ENCODE measurements around the gene GPC5. TPM values are rescaled to one million over a fixed set of nuclear protein-coding genes. Genes with fewer than 3 reads are reported as not detected.

Gene GPC5
- total and polyA plus RNA-seq, 2 of the 8 experiments (the other 6 are each of a cell fraction or from before 2014, with no cell fraction given), result 0.20 to 0.39 TPM

DNA sequence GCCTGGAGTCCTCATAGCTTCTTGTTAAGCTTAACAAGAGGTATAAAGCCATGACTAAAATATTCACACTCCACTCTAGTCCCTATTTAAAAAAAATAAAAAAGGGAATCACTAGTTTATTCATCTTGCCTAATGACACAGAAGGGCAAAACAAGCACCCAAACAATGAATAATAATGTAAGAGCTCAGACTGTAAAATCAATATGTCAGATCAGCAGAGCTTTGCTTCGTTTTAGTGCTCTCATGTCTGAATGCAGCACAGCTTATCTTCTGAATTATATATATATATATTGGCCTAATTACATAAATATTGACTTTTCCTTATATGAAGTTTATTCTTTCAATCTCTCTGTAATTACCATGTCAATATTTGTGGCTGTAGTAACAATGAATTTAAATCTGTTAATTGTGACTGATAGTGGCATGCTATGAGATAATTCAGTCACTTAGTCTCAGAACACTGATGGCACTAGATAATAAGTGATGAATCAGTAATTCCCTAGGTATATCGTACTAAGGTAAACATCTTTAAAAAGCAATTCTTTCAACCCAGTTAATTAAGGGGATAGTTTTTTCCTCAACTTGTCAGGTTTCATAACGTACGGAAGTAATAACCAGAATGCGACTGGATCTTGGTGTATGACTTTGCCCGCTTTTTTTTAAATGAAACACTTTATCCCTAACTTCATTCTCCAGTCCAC, 1466.3 kb downstream of the GPC5 start:
- ChIA-PET POLR2A (ENCODE audit: partially characterized antibody) (no interaction called here), CTCF (ENCODE audit: partially characterized antibody) (interaction anchor here (1.2 kb wide), 1 partner anchor 11 kb away, joined by 4 read pairs; no protein-coding TSS in a partner anchor)
- no peak overlapping the region for H4K91ac ChIP-seq (replicated peaks; ENCODE audit: insufficient read length, low read length)
- H3K9me3 ChIP-seq (ENCODE audit: insufficient read depth in 2 of 2, low read depth in 1 of 2, low read length in 1 of 2), result no peaks in the 10 kb centered on the region
- H3K18ac ChIP-seq (ENCODE audit: extremely low read depth, low read length), result no peak overlapping the region
- TF ChIP-seq NANOG (IDR thresholded peaks at IDR 0.05; ENCODE audit: insufficient read depth, low read depth, low read length, poor library complexity, severe bottlenecking), result no peak
- no peak for TF ChIP-seq JUN (IDR thresholded peaks at IDR 0.05; ENCODE audit: low read depth, low read length)
- TF ChIP-seq SIRT6 (IDR thresholded peaks at IDR 0.05; ENCODE audit: low read length), result no peak
- TF ChIP-seq KDM4A (IDR thresholded peaks at IDR 0.05; ENCODE audit: low read depth, low read length, severe bottlenecking), result no peak
- no peak overlapping the region for H3K14ac ChIP-seq (ENCODE audit: insufficient read length)
- H3K79me2 ChIP-seq (ENCODE audit: control insufficient read depth in 1 of 2, insufficient read depth in 2 of 2, low read length in 2 of 2), result no peaks in the 10 kb centered on the region
- no peak overlapping the region for H4K8ac ChIP-seq (ENCODE audit: extremely low read depth, insufficient read depth, low read length)
- no peaks in the 10 kb centered on the region for H3K4me1 ChIP-seq (replicated peaks in 1 of 4; ENCODE audit: control insufficient read depth in 3 of 4, insufficient read depth in 4 of 4, low read length in 3 of 4)
- no peak overlapping the region for H2BK20ac ChIP-seq (ENCODE audit: low read length)
- H3K23ac ChIP-seq (ENCODE audit: insufficient read length), result no peak overlapping the region
- FAIRE-seq (no peak), DNase-seq (ENCODE audit: low read depth in 1 of 2, low spot score in 2 of 2) (no peak)
- H3K9ac ChIP-seq (replicated peaks in 1 of 4; ENCODE audit: extremely low read depth in 1 of 4, low read depth in 3 of 4, low read length in 3 of 4), result no peak overlapping the region
- H4K20me1 ChIP-seq (replicated peaks in 1 of 2; ENCODE audit: control insufficient read depth in 1 of 2, insufficient read depth in 2 of 2, low read length in 2 of 2), result no peaks in the 10 kb centered on the region
- H3K79me1 ChIP-seq (ENCODE audit: low read depth, low read length), result no peaks in the 10 kb centered on the region
- no peak overlapping the region for H3K56ac ChIP-seq (replicated peaks; ENCODE audit: insufficient read length, low read depth, low read length)
- H3K4ac ChIP-seq (replicated peaks; ENCODE audit: insufficient read length, low read depth, low read length), result no peak overlapping the region
- no peaks in the 10 kb centered on the region for H3K36me3 ChIP-seq (ENCODE audit: control insufficient read depth in 2 of 4, insufficient read depth in 4 of 4, low read length in 3 of 4)
- H3K4me3 ChIP-seq (ENCODE audit: extremely low read depth in 1 of 4, insufficient read depth in 2 of 4, low read depth in 3 of 4, low read length in 4 of 4), result no peak overlapping the region
- H3K4me2 ChIP-seq (ENCODE audit: insufficient read depth in 1 of 2, low read depth in 2 of 2, low read length in 2 of 2), result no peak overlapping the region
- no peak overlapping the region for H2BK15ac ChIP-seq (ENCODE audit: low read length)
- H2BK5ac ChIP-seq (ENCODE audit: low read depth, low read length), result no peak overlapping the region
- H2BK120ac ChIP-seq (replicated peaks; ENCODE audit: low read depth, low read length), result no peak overlapping the region
- H2AK5ac ChIP-seq (ENCODE audit: low read depth, low read length), result no peak overlapping the region
- H2AFZ ChIP-seq (ENCODE audit: low read length), result no peak overlapping the region
- no peak overlapping the region for H3K27ac ChIP-seq (ENCODE audit: low read depth, low read length)
- H3K27me3 ChIP-seq (replicated peaks in 1 of 4; ENCODE audit: control insufficient read depth in 3 of 4, extremely low read depth in 1 of 4, insufficient read depth in 3 of 4, low read length in 3 of 4), result no peaks in the 10 kb centered on the region
- WGBS, 2 experiments (ENCODE audit: extremely low coverage in 1 of 2, insufficient coverage in 1 of 2, insufficient read length in 1 of 2, insufficient replicate concordance in 2 of 2, low coverage in 1 of 2, low lambda C conversion rate in 2 of 2, missing lambda C conversion rate in 1 of 2), result 91% methylated on average over 6 of the region's 6 CpGs; no CpG with 5 or more reads in 1 of the 2 experiments
- no peak overlapping the region for H2BK12ac ChIP-seq (ENCODE audit: low read depth, low read length)
- no peaks in the 10 kb centered on the region for H3K23me2 ChIP-seq (ENCODE audit: low read depth, low read length)
- H4K5ac ChIP-seq (ENCODE audit: insufficient read length, low read depth, low read length), result no peak overlapping the region

Data from H1 (cell line).